ENCODE data around the gene CNN1. TPM values are rescaled to one million over a fixed set of nuclear protein-coding genes. Genes with fewer than 3 reads are reported as not detected.
A peak's percentile ranks its signal among the peaks of the same experiment; 100 is the strongest.
"Not testable (repeated sequence)": the region's sequence is repeated elsewhere in the genome, so short reads cannot be mapped to it uniquely, and the experiment has no call there.

Gene CNN1
- total and polyA plus RNA-seq, 9 of the 15 experiments (the other 6 are each of a cell fraction or from before 2014, with no cell fraction given) = 0.23 to 10.6 (median 5.2) TPM

DNA sequence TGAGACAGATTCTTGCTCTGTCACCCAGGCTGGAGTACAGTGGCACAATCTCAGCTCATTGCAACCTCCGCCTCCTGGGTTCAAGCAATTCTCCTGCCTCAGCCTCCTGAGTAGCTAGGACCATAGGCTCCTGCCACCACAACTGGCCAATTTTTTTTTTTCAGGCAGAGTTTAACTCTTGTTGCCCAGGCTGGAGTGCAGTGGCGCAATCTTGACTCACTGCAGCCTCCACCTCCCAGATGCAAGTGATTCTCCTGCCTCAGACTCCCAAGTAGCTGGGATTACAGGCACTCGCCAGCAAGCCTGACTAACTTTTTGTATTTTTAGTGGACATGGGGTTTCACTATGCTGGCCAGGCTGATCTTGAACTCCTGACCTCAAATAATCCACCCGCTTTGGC is 35.1 kb downstream of the CNN1 start:
- H3K4me1 ChIP-seq (replicated peaks in 1 of 2; ENCODE audit: control insufficient read depth in 2 of 2, insufficient read depth in 2 of 2, low read length in 2 of 2) = peaks cover 32 to 42% of the 10 kb centered on the region in 2 experiments
- H3K9me1 ChIP-seq (ENCODE audit: control insufficient read depth, insufficient read depth, low read length); H3K9me3 ChIP-seq (replicated peaks; ENCODE audit: control insufficient read depth, insufficient read depth, low read depth, low read length); BruUV-seq (replicated peaks); intact Hi-C loops (cut with micrococcal nuclease); H3K36me3 ChIP-seq (ENCODE audit: control insufficient read depth, insufficient read depth, low read length); DNase-seq (ENCODE audit: extremely low read depth in 1 of 4, low spot score in 3 of 4); in situ Hi-C loops (cut with MboI); H3K27ac ChIP-seq (ENCODE audit: extremely low read depth, low read depth, low read length); H3K27me3 ChIP-seq (ENCODE audit: control insufficient read depth in 2 of 2, insufficient read depth in 2 of 2, low read length in 2 of 2); H3K79me2 ChIP-seq (ENCODE audit: control insufficient read depth, insufficient read depth, low read length); H2AFZ ChIP-seq (ENCODE audit: low read depth, low read length); ATAC-seq; CTCF ChIA-PET (ENCODE audit: low intra/inter-chr PET ratio); H3K9ac ChIP-seq (ENCODE audit: insufficient read depth in 1 of 2, low read depth in 2 of 2, low read length in 2 of 2); H3K4me3 ChIP-seq; H4K20me1 ChIP-seq (replicated peaks; ENCODE audit: control insufficient read depth, insufficient read depth, low read length); H3K4me2 ChIP-seq (ENCODE audit: insufficient read depth, low read length): not testable (repeated sequence)
- POLR2A ChIA-PET = interaction anchor here (1.2 to 1.4 kb wide), 2 partner anchors 10 to 24 kb away, joined by 3 to 5 read pairs; no protein-coding TSS in a partner anchor
- 82% methylated on average over 3 of the region's 4 CpGs for WGBS (ENCODE audit: insufficient coverage, low coverage, missing lambda C conversion rate)
- peak; percentile 62 for FAIRE-seq
- TF ChIP-seq CEBPB (tag; IDR thresholded peaks at IDR 0.05) = peak; percentile 66
- TF ChIP-seq, protein P1, sequence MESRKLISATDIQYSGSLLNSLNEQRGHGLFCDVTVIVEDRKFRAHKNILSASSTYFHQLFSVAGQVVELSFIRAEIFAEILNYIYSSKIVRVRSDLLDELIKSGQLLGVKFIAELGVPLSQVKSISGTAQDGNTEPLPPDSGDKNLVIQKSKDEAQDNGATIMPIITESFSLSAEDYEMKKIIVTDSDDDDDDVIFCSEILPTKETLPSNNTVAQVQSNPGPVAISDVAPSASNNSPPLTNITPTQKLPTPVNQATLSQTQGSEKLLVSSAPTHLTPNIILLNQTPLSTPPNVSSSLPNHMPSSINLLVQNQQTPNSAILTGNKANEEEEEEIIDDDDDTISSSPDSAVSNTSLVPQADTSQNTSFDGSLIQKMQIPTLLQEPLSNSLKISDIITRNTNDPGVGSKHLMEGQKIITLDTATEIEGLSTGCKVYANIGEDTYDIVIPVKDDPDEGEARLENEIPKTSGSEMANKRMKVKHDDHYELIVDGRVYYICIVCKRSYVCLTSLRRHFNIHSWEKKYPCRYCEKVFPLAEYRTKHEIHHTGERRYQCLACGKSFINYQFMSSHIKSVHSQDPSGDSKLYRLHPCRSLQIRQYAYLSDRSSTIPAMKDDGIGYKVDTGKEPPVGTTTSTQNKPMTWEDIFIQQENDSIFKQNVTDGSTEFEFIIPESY (CRISPR knock-in tag; IDR thresholded peaks at IDR 0.05) = 0 out of 2 replicates have a peak, but pooled peaks have one; percentile 19

DNA sequence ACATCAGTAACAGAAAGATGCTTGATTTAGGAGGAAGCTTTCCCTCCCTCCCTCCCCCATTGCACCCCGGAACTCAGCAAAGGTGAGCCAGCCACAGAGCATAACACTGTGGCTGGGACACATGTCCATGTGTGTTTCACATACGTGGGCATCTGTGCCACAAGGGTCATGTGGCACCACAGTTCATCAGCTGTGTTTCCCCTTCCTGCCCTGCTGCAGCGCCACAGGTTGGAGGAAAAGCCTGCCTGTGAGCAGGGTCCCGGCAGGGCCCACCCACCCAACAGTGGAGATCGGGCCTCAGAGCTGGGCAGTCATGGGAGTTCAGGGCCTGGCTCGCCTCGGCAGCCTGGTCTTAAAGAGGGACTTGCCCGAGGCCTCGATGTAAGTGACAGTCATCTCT is 36.0 kb downstream of the CNN1 start:
- ChIA-PET CTCF (ENCODE audit: low intra/inter-chr PET ratio) (no interaction called here), POLR2A (interaction anchor here (0.5 to 1.4 kb wide), 3 partner anchors 23 to 200 kb away, joined by 3 read pairs; partner anchors contain the start of genes PRKCSH and SWSAP1)
- H3K27me3 ChIP-seq (ENCODE audit: control insufficient read depth in 2 of 2, insufficient read depth in 2 of 2, low read length in 2 of 2) = no peaks in the 10 kb centered on the region
- FAIRE-seq (no peak), ATAC-seq (no peak), DNase-seq (ENCODE audit: extremely low read depth in 1 of 4, low spot score in 3 of 4) (no peak)
- peaks cover 28 to 47% of the 10 kb centered on the region in 2 experiments for H3K4me1 ChIP-seq (replicated peaks in 1 of 2; ENCODE audit: control insufficient read depth in 2 of 2, insufficient read depth in 2 of 2, low read length in 2 of 2)
- in situ Hi-C loops (cut with MboI) (no loop called here), intact Hi-C loops (cut with micrococcal nuclease) (no loop called here)
- no peak overlapping the region for H3K27ac ChIP-seq (ENCODE audit: extremely low read depth, low read depth, low read length)
- H3K4me3 ChIP-seq = no peak overlapping the region
- no peak for TF ChIP-seq NR2C1 (IDR thresholded peaks at IDR 0.05)
- TF ChIP-seq NR2C1 (tag; IDR thresholded peaks at IDR 0.05) = no peak
- TF ChIP-seq, protein P2, sequence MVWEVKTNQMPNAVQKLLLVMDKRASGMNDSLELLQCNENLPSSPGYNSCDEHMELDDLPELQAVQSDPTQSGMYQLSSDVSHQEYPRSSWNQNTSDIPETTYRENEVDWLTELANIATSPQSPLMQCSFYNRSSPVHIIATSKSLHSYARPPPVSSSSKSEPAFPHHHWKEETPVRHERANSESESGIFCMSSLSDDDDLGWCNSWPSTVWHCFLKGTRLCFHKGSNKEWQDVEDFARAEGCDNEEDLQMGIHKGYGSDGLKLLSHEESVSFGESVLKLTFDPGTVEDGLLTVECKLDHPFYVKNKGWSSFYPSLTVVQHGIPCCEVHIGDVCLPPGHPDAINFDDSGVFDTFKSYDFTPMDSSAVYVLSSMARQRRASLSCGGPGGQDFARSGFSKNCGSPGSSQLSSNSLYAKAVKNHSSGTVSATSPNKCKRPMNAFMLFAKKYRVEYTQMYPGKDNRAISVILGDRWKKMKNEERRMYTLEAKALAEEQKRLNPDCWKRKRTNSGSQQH (CRISPR knock-in tag; IDR thresholded peaks at IDR 0.05) = no peak
- TF ChIP-seq, protein P3, sequence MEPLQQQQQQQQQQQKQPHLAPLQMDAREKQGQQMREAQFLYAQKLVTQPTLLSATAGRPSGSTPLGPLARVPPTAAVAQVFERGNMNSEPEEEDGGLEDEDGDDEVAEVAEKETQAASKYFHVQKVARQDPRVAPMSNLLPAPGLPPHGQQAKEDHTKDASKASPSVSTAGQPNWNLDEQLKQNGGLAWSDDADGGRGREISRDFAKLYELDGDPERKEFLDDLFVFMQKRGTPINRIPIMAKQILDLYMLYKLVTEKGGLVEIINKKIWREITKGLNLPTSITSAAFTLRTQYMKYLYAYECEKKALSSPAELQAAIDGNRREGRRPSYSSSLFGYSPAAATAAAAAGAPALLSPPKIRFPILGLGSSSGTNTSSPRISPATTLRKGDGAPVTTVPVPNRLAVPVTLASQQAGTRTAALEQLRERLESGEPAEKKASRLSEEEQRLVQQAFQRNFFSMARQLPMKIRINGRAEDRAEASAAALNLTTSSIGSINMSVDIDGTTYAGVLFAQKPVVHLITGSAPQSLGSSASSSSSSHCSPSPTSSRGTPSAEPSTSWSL (CRISPR knock-in tag; IDR thresholded peaks at IDR 0.05; ENCODE audit: borderline replicate concordance) = no peak
- H3K9me1 ChIP-seq (ENCODE audit: control insufficient read depth, insufficient read depth, low read length) = no peaks in the 10 kb centered on the region
- no peaks in the 10 kb centered on the region for H3K9me3 ChIP-seq (replicated peaks; ENCODE audit: control insufficient read depth, insufficient read depth, low read depth, low read length)
- H4K20me1 ChIP-seq (replicated peaks; ENCODE audit: control insufficient read depth, insufficient read depth, low read length) = no peaks in the 10 kb centered on the region
- H2AFZ ChIP-seq (ENCODE audit: low read depth, low read length) = no peak overlapping the region
- H3K79me2 ChIP-seq (ENCODE audit: control insufficient read depth, insufficient read depth, low read length) = no peaks in the 10 kb centered on the region
- no peak overlapping the region for H3K4me2 ChIP-seq (ENCODE audit: insufficient read depth, low read length)
- BruUV-seq (replicated peaks) = no TSS peak
- WGBS (ENCODE audit: insufficient coverage, low coverage, missing lambda C conversion rate) = 81% methylated on average over 6 of the region's 9 CpGs
- no peaks in the 10 kb centered on the region for H3K36me3 ChIP-seq (ENCODE audit: control insufficient read depth, insufficient read depth, low read length)
- H3K9ac ChIP-seq (ENCODE audit: insufficient read depth in 1 of 2, low read depth in 2 of 2, low read length in 2 of 2) = peak overlapping the region in 1 of 2 experiments; percentile 58; a peak in 2 of 4 replicates
